Measurements from ENCODE around the gene ERFL.
"Not testable (repeated sequence)": the region's sequence is repeated elsewhere in the genome, so short reads cannot be mapped to it uniquely, and the experiment has no call there.

Gene ERFL

GRCh38 chr19:41917676-41918075, 10.6 kb downstream of the ERFL start:
- H3K4me3 ChIP-seq (ENCODE audit: low read depth, low read length), result no peak overlapping the region
- no peak for DNase-seq (ENCODE audit: low read depth)

- H3K4me3 ChIP-seq (ENCODE audit: low read depth, low read length), result no peak overlapping the region
- DNase-seq (ENCODE audit: low read depth), result no peak
Measured at GRCh38 chr19:41915776-41916414, 12.4 kb downstream of the ERFL start.

GRCh38 chr19:41915021-41915775, 13.1 kb downstream of the ERFL start:
- no peak overlapping the region for H3K4me3 ChIP-seq (ENCODE audit: low read depth, low read length)
- DNase-seq (ENCODE audit: low read depth), result no peak

GRCh38 chr19:41914424-41914834, 13.8 kb downstream of the ERFL start:
- DNase-seq (ENCODE audit: low read depth), result not testable (repeated sequence)

GRCh38 chr19:41913538-41914423, 14.5 kb downstream of the ERFL start:
- no peak for DNase-seq (ENCODE audit: low read depth)
- no peak overlapping the region for H3K4me3 ChIP-seq (ENCODE audit: low read depth, low read length)

More at GRCh38 chr19:41914424-41914834, 13.8 kb downstream of the ERFL start:
- not testable (repeated sequence) for H3K4me3 ChIP-seq (ENCODE audit: low read depth, low read length)

- DNase-seq (ENCODE audit: low read depth), result no peak
Measured at GRCh38 chr19:41912899-41913537, 15.2 kb downstream of the ERFL start.

GRCh38 chr19:41911889-41912731, 16.1 kb downstream of the ERFL start:
- H3K4me3 ChIP-seq (ENCODE audit: low read depth, low read length), result no peak overlapping the region
- no peak for DNase-seq (ENCODE audit: low read depth)

More at GRCh38 chr19:41912899-41913537, 15.2 kb downstream of the ERFL start:
- no peak overlapping the region for H3K4me3 ChIP-seq (ENCODE audit: low read depth, low read length)

- no peak overlapping the region for H3K4me3 ChIP-seq (ENCODE audit: low read depth, low read length)
- DNase-seq (ENCODE audit: low read depth), result no peak
Measured at GRCh38 chr19:41910992-41911888, 17.0 kb downstream of the ERFL start.

GRCh38 chr19:41910240-41910991, 17.8 kb downstream of the ERFL start:
- DNase-seq (ENCODE audit: low read depth), result no peak
- H3K4me3 ChIP-seq (ENCODE audit: low read depth, low read length), result no peak overlapping the region

GRCh38 chr19:41909706-41910105, 18.5 kb downstream of the ERFL start:
- no peak overlapping the region for H3K4me3 ChIP-seq (ENCODE audit: low read depth, low read length)
- no peak for DNase-seq (ENCODE audit: low read depth)

- DNase-seq (ENCODE audit: low read depth), result no peak
- no peak overlapping the region for H3K4me3 ChIP-seq (ENCODE audit: low read depth, low read length)
Measured at GRCh38 chr19:41908724-41909464, 19.4 kb downstream of the ERFL start.

- no peak overlapping the region for H3K4me3 ChIP-seq (ENCODE audit: low read depth, low read length)
- DNase-seq (ENCODE audit: low read depth), result no peak
Measured at GRCh38 chr19:41907994-41908615, 20.1 kb downstream of the ERFL start.

GRCh38 chr19:41906916-41907680, 21.2 kb downstream of the ERFL start:
- DNase-seq (ENCODE audit: low read depth), result no peak
- H3K4me3 ChIP-seq (ENCODE audit: low read depth, low read length), result no peak overlapping the region

- H3K4me3 ChIP-seq (ENCODE audit: low read depth, low read length), result no peak overlapping the region
- DNase-seq (ENCODE audit: low read depth), result no peak
Measured at GRCh38 chr19:41906271-41906670, 22.0 kb downstream of the ERFL start.

- H3K4me3 ChIP-seq (ENCODE audit: low read depth, low read length), result no peak overlapping the region
- no peak for DNase-seq (ENCODE audit: low read depth)
Measured at GRCh38 chr19:41905273-41906002, 22.8 kb downstream of the ERFL start.

All from skeletal muscle cell (primary cell).